HEK293 (cell line): ENCODE measurements around the gene DPYD.

Source experiments
- CTCF ChIP-seq: fragments of 450-650 bp; formaldehyde crosslinking; IDR thresholded peaks from 2 replicates; pipeline ENCODE4 v1.5.1; 2016; ENCODE audit warnings: missing biosample characterization, missing genetic modification characterization
- TCF7L2 ChIP-seq: IDR thresholded peaks from 2 replicates; pipeline ENCODE4 v1.6.1; 2011; ENCODE audit warnings: low read depth, mild to moderate bottlenecking, inconsistent platforms, low read length, moderate library complexity, borderline replicate concordance
- ZNF280D ChIP-seq: fragments of 450-650 bp; formaldehyde crosslinking; IDR thresholded peaks from 2 replicates; pipeline ENCODE4 v1.5.1; 2016; ENCODE audit warnings: missing biosample characterization, missing genetic modification characterization
- ZNF324 ChIP-seq: fragments of 450-650 bp; formaldehyde crosslinking; IDR thresholded peaks from 2 replicates; pipeline ENCODE4 v1.5.1; 2016; ENCODE audit warnings: missing biosample characterization, missing genetic modification characterization
- ZNF433 ChIP-seq: fragments of 450-650 bp; formaldehyde crosslinking; IDR thresholded peaks from 2 replicates; pipeline ENCODE4 v1.5.1; 2016; ENCODE audit warnings: missing biosample characterization, missing genetic modification characterization, low read depth

- TF ChIP-seq ZNF433 (tag by site-specific recombination) (no peak), ZNF324 (no peak), CTCF (tag by site-specific recombination) (no peak), ZNF280D (no peak), TCF7L2 (no peak)
Observed at GRCh38 chr1:97551113-97551512, 369.7 kb downstream of the DPYD start.
